Coronary artery (tissue), 2 donors: ENCODE data around the gene SH2D2A.
A peak's percentile ranks its signal among the peaks of the same experiment; 100 is the strongest.

Experiments
- DNase-seq: peaks from one replicate; pipeline ENCODE4 v3.0.0-alpha.2; 2017; ENCODE audit warnings: low spot score
- H3K27ac ChIP-seq, 2 donors: fragments of 200-600 bp; sonication (generic); one replicate each; pipeline ENCODE4 v1.5.1; 2016 to 2019
- H3K4me3 ChIP-seq: fragments of 200-600 bp; sonication (generic); 2 replicates; pipeline ENCODE4 v1.5.1; 2016; ENCODE audit warnings: mild to moderate bottlenecking, moderate library complexity
- CTCF ChIP-seq: fragments of 200-600 bp; sonication (generic); IDR thresholded peaks from one replicate; pipeline ENCODE4 v1.5.1; 2019; ENCODE audit warnings: antibody characterized with exemption

Gene SH2D2A

GRCh38 chr1:156823210-156823790 lies 6.7 kb upstream of the SH2D2A start:
- no peak for DNase-seq
- H3K4me3 ChIP-seq = no peak overlapping the region
- H3K27ac ChIP-seq = no peak overlapping the region
- TF ChIP-seq CTCF = no peak

- Histone ChIP-seq H3K4me3 (no peak overlapping the region), H3K27ac (no peak overlapping the region)
- TF ChIP-seq CTCF = no peak
- DNase-seq = no peak
Measured at GRCh38 chr1:156822680-156823079, 6.0 kb upstream of the SH2D2A start.

- Histone ChIP-seq H3K27ac (no peak overlapping the region), H3K4me3 (no peak overlapping the region)
- TF ChIP-seq CTCF = no peak
- no peak for DNase-seq
Measured at GRCh38 chr1:156821801-156822200, 5.2 kb upstream of the SH2D2A start.

- Histone ChIP-seq H3K4me3 (peak overlapping the region; percentile 51), H3K27ac (peak overlapping the region in 1 of 2 donors; percentile 83)
- TF ChIP-seq CTCF = no peak
- DNase-seq = no peak
Measured at GRCh38 chr1:156815961-156816422, 656 bp downstream of the SH2D2A start.

- Histone ChIP-seq H3K27ac (peak overlapping the region in 1 of 2 donors; percentile 83), H3K4me3 (peak overlapping the region; percentile 51)
- DNase-seq = no peak
- no peak for TF ChIP-seq CTCF
Measured at GRCh38 chr1:156815307-156815826, 1.3 kb downstream of the SH2D2A start.

- no peak for DNase-seq
- TF ChIP-seq CTCF = no peak
- no peak overlapping the region for H3K4me3 ChIP-seq
Measured at GRCh38 chr1:156814571-156815260, 1.9 kb downstream of the SH2D2A start.

More at GRCh38 chr1:156814571-156815260, 1.9 kb downstream of the SH2D2A start:
- H3K27ac ChIP-seq = peak overlapping the region in 1 of 2 donors; percentile 83
